Vagina (tissue), 2 donors: ENCODE results near the gene TXNL4A. TPM values are rescaled to one million over a fixed set of nuclear protein-coding genes. Genes with fewer than 3 reads are reported as not detected.

Experiments
- DNase-seq, 2 donors: peaks; one replicate each; pipeline ENCODE4 v3.0.0-alpha.2; 2017; ENCODE audit errors: extremely low spot score in 2 of 2
- H3K27ac ChIP-seq: fragments of 200-600 bp; sonication (generic); one replicate; pipeline ENCODE4 v1.5.1; 2019
- H3K27me3 ChIP-seq: fragments of 200-600 bp; sonication (generic); one replicate; pipeline ENCODE4 v1.5.1; 2019
- H3K36me3 ChIP-seq, 2 donors: fragments of 200-600 bp; sonication (generic); one replicate each; pipeline ENCODE4 v1.5.1; 2017 to 2019
- H3K4me1 ChIP-seq: fragments of 200-600 bp; sonication (generic); one replicate; pipeline ENCODE4 v1.5.1; 2019
- H3K4me3 ChIP-seq, 2 donors: fragments of 200-600 bp; sonication (generic); 1 replicate in 1 of 2; 2 replicates in 1 of 2; pipeline ENCODE4 v1.5.1; 2016 to 2019
- H3K9me3 ChIP-seq: fragments of 200-600 bp; sonication (generic); one replicate; pipeline ENCODE4 v1.5.1; 2019
- POLR2A ChIP-seq, 2 donors: fragments of 450-650 bp; IDR thresholded peaks; one replicate each; pipeline ENCODE4 v1.6.1; 2017; ENCODE audit warnings: antibody characterized with exemption in 2 of 2, mild to moderate bottlenecking in 2 of 2, moderate library complexity in 2 of 2
- POLR2AphosphoS5 ChIP-seq, 2 donors: sonication (generic); formaldehyde crosslinking; IDR thresholded peaks; one replicate each; pipeline ENCODE4 v1.9.0; 2017; ENCODE audit warnings: antibody characterized with exemption in 2 of 2, mild to moderate bottlenecking in 2 of 2, low read depth in 1 of 2; ENCODE audit not compliant: insufficient read depth in 1 of 2
- intact Hi-C: fragments of 100-400 bp; cut with DNase I; formaldehyde crosslinking; loops from one replicate; pipeline ENCODE4 v1.15.1; 2023
- total RNA-seq: library from RNA; depleted of rRNA; stranded (reverse); fragments of >200 nt; gene quantifications from one replicate; pipeline ENCODE4 v1.2.3, GENCODE V29; 2016
- TF ChIP-seq, protein P1 (sequence below), 3 experiments: fragments of 450-650 bp in 2 of 3; fragments of 200-600 bp in 1 of 3; sonication (generic) in 1 of 3; IDR thresholded peaks; one replicate each; pipeline ENCODE4 v1.5.1; 2017 to 2019; ENCODE audit warnings: antibody characterized with exemption in 3 of 3, mild to moderate bottlenecking in 2 of 3, moderate library complexity in 2 of 3

Gene TXNL4A
- total RNA-seq, 1 donor from 2014 or later = 24.8 TPM

DNA sequence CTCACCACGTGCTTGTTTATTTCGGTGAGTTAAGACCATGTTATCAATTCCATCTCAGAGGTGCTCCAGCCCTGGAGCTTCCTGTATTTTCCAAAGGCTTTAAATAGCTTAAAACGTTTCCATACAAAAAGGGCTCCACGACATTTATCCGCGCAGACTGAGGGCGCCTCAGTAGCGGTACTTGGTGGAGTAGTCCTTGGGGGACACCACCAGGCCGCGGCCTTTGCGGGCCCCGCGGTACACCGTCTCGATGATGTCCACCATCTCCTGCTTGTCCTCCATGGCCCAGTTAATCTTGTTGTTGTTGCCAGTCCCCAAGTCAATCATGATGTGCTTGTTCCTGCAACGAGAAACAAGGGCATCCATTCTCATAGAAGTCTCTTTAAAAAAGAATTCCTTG lies 14.8 kb downstream of the TXNL4A start:
- Histone ChIP-seq H3K4me1 (peaks cover 8% of the 10 kb centered on the region), H3K27ac (no peak overlapping the region), H3K36me3 (peaks cover 0 to 34% of the 10 kb centered on the region in 2 donors), H3K4me3 (no peak overlapping the region), H3K27me3 (no peaks in the 10 kb centered on the region), H3K9me3 (no peaks in the 10 kb centered on the region)
- no peak for DNase-seq
- intact Hi-C loops = no loop called here
- no peak for TF ChIP-seq POLR2AphosphoS5 (IDR thresholded peaks at IDR 0.05; ENCODE audit: insufficient read depth in 1 of 2, low read depth in 1 of 2)
- no peak for TF ChIP-seq POLR2A (IDR thresholded peaks at IDR 0.05)
- TF ChIP-seq, protein P1, sequence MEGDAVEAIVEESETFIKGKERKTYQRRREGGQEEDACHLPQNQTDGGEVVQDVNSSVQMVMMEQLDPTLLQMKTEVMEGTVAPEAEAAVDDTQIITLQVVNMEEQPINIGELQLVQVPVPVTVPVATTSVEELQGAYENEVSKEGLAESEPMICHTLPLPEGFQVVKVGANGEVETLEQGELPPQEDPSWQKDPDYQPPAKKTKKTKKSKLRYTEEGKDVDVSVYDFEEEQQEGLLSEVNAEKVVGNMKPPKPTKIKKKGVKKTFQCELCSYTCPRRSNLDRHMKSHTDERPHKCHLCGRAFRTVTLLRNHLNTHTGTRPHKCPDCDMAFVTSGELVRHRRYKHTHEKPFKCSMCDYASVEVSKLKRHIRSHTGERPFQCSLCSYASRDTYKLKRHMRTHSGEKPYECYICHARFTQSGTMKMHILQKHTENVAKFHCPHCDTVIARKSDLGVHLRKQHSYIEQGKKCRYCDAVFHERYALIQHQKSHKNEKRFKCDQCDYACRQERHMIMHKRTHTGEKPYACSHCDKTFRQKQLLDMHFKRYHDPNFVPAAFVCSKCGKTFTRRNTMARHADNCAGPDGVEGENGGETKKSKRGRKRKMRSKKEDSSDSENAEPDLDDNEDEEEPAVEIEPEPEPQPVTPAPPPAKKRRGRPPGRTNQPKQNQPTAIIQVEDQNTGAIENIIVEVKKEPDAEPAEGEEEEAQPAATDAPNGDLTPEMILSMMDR (IDR thresholded peaks at IDR 0.05) = no peak

DNA sequence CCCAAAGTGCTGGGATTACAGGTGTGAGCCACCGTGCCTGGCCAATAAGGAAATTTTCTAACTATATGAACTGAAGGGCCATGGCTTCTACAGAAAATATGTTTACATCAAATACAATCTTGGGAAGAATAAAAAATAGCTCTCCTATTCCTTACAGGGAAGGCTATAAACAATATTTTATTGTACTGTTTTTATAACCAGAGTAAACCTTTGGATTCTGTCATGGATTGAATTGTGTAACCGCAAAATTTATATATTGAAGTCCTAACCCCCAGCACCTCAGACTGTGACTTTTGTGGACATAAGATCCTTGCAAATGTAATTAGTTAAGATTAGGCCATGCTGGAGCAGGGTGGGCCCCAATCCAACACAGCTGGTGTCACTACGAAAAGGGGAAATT lies 15.6 kb downstream of the TXNL4A start:
- no peaks in the 10 kb centered on the region for H3K27me3 ChIP-seq
- H3K36me3 ChIP-seq = peaks cover 0 to 41% of the 10 kb centered on the region in 2 donors
- intact Hi-C loops = no loop called here
- H3K4me1 ChIP-seq = peaks cover 8% of the 10 kb centered on the region
- no peaks in the 10 kb centered on the region for H3K9me3 ChIP-seq
- no peak overlapping the region for H3K27ac ChIP-seq
- no peak for TF ChIP-seq POLR2AphosphoS5 (IDR thresholded peaks at IDR 0.05; ENCODE audit: insufficient read depth in 1 of 2, low read depth in 1 of 2)
- no peak for TF ChIP-seq POLR2A (IDR thresholded peaks at IDR 0.05)
- TF ChIP-seq, protein P1 (IDR thresholded peaks at IDR 0.05) = no peak
- no peak for DNase-seq
- H3K4me3 ChIP-seq = no peak overlapping the region

DNA sequence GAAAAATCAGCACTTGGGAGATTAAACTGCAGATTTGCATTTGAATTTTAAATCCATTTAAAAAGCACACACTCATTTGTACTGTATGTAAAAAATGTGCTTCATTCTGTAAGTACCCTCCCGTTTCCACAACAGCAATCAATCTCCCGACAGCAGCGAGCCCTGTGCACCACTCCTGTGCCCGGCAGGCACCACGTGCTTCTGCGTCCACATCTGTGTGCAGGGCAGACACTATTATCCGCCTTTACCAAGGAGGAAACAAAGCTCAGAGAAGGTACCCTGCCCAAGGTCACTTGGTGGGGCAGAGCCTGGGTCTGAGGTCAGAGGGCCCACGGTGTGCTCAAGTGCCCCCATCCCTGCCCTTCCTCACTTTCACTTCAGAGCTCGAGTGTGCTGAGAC lies 16.4 kb downstream of the TXNL4A start:
- H3K36me3 ChIP-seq = peaks cover 0 to 41% of the 10 kb centered on the region in 2 donors
- DNase-seq = no peak

DNA sequence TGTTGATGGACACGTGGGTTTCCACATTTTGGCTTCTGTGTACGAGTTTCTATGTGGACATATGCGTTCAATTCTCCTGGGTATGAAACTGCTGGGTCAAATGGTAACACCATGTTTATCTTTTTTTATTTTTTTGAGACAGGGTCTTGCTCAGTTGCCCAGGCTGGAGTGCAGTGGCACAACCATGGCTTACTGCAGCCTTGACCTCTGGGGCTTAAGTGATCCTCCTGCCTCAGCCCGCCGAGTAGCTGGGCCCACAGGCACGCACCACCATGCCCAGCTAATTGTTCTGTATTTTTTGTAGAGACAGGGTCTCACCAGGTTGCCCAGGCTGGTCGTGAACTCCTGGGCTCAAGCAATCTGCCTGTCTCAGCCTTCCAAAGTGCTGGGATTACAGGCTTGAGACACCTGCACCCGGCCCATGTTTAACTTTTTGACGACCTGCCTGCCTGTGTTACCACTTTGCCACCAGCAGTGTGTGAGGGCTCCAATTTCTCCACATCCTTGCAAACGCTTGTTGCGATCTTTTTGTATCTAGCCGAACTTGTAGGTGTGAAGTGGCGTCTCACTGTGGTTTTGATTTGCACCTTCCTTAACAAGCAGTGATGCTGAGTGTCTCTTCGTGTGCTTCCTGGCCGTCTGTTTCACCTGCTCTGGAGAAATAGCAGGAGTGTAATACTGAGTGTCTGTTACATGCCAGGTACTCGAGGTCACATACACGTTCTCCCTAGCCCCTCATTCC lies 17.0 kb downstream of the TXNL4A start:
- peaks cover 0 to 41% of the 10 kb centered on the region in 2 donors for H3K36me3 ChIP-seq
- no peak overlapping the region for H3K4me3 ChIP-seq

More for the DNA sequence above, 16.4 kb downstream of the TXNL4A start:
- no peaks in the 10 kb centered on the region for H3K9me3 ChIP-seq
- intact Hi-C loops = no loop called here
- TF ChIP-seq POLR2AphosphoS5 (IDR thresholded peaks at IDR 0.05; ENCODE audit: insufficient read depth in 1 of 2, low read depth in 1 of 2) (no peak), POLR2A (IDR thresholded peaks at IDR 0.05) (no peak)
- TF ChIP-seq, protein P1 (IDR thresholded peaks at IDR 0.05) = no peak
- H3K27me3 ChIP-seq = no peaks in the 10 kb centered on the region
- peaks cover 8% of the 10 kb centered on the region for H3K4me1 ChIP-seq
- no peak overlapping the region for H3K4me3 ChIP-seq
- H3K27ac ChIP-seq = no peak overlapping the region

More for the DNA sequence above, 17.0 kb downstream of the TXNL4A start:
- TF ChIP-seq, protein P1 (IDR thresholded peaks at IDR 0.05) = no peak
- TF ChIP-seq POLR2AphosphoS5 (IDR thresholded peaks at IDR 0.05; ENCODE audit: insufficient read depth in 1 of 2, low read depth in 1 of 2) = no peak
- no peak for TF ChIP-seq POLR2A (IDR thresholded peaks at IDR 0.05)
- H3K27ac ChIP-seq = no peak overlapping the region
- peaks cover 7% of the 10 kb centered on the region for H3K4me1 ChIP-seq
- DNase-seq = no peak
- no peaks in the 10 kb centered on the region for H3K27me3 ChIP-seq
- H3K9me3 ChIP-seq = no peaks in the 10 kb centered on the region
- intact Hi-C loops = no loop called here
